DMS153 treated with DMSO at 0.1 percent for 48 hours (cell line): Measurements from ENCODE around the gene BGLAP.

ENCODE experiments used
- DNase-seq: peaks from one replicate; lab custom pipeline; 2025; ENCODE audit not compliant: unreplicated experiment; lab: John Stamatoyannopoulos, UW

The BGLAP gene

GRCh38 chr1:156226116-156226538, 15.9 kb upstream of the BGLAP start:
- DNase-seq = no peak

- DNase-seq = no peak
Measured at GRCh38 chr1:156226782-156227181, 15.2 kb upstream of the BGLAP start.

- no peak for DNase-seq
Measured at GRCh38 chr1:156228501-156228900, 13.5 kb upstream of the BGLAP start.

GRCh38 chr1:156229809-156230472, 12.0 kb upstream of the BGLAP start:
- no peak for DNase-seq

GRCh38 chr1:156230473-156230837, 11.5 kb upstream of the BGLAP start:
- DNase-seq = no peak

GRCh38 chr1:156232201-156232894, 9.6 kb upstream of the BGLAP start:
- no peak for DNase-seq

GRCh38 chr1:156233426-156234127, 8.4 kb upstream of the BGLAP start:
- no peak for DNase-seq

- DNase-seq = no peak
Measured at GRCh38 chr1:156236164-156236563, 5.8 kb upstream of the BGLAP start.

- no peak for DNase-seq
Measured at GRCh38 chr1:156238248-156238647, 3.7 kb upstream of the BGLAP start.

- DNase-seq = no peak
Measured at GRCh38 chr1:156241311-156241811, 623 bp upstream of the BGLAP start.

GRCh38 chr1:156242738-156243137, 754 bp downstream of the BGLAP start:
- DNase-seq = no peak

GRCh38 chr1:156244126-156244525, 2.1 kb downstream of the BGLAP start:
- no peak for DNase-seq

- DNase-seq = no peak
Measured at GRCh38 chr1:156244712-156245111, 2.7 kb downstream of the BGLAP start.

GRCh38 chr1:156245451-156246232, 3.7 kb downstream of the BGLAP start:
- DNase-seq = peak; percentile 30

- no peak for DNase-seq
Measured at GRCh38 chr1:156246241-156246780, 4.3 kb downstream of the BGLAP start.

- DNase-seq = no peak
Measured at GRCh38 chr1:156246781-156247459, 4.9 kb downstream of the BGLAP start.

- DNase-seq = no peak
Measured at GRCh38 chr1:156247460-156248322, 5.7 kb downstream of the BGLAP start, which contains the start of gene PAQR6. TSS of gene PAQR6 (minus strand) at chr1:156248056. CDS start at chr1:156246731, 1,325 bp downstream.

- no peak for DNase-seq
Measured at GRCh38 chr1:156248323-156248683, 6.3 kb downstream of the BGLAP start.

GRCh38 chr1:156249593-156249992, 7.6 kb downstream of the BGLAP start:
- no peak for DNase-seq
